Ovary (tissue), 9 donors: ENCODE results near the gene BMP8B. TPM values are rescaled to one million over a fixed set of nuclear protein-coding genes. Genes with fewer than 3 reads are reported as not detected.
A peak's percentile ranks its signal among the peaks of the same experiment; 100 is the strongest.
"Not testable (repeated sequence)": the region's sequence is repeated elsewhere in the genome, so short reads cannot be mapped to it uniquely, and the experiment has no call there.

Experiments
- DNase-seq, 5 donors: peaks; one replicate each; pipeline ENCODE4 v3.0.0-alpha.2; 2019 to 2020
- H3K27ac ChIP-seq, 2 donors: fragments of 200-600 bp; one replicate each; pipeline versions ENCODE4 v1.5.1 to v1.8.0; 2019 to 2022
- H3K27me3 ChIP-seq: fragments of 200-600 bp; one replicate; pipeline ENCODE4 v1.8.0; 2022
- H3K36me3 ChIP-seq: fragments of 200-600 bp; sonication (generic); one replicate; pipeline ENCODE4 v1.5.1; 2019
- H3K4me1 ChIP-seq: one replicate; pipeline ENCODE4 v1.8.1; 2013; ENCODE audit warnings: mild to moderate bottlenecking, moderate library complexity; ENCODE audit not compliant: insufficient read depth
- H3K4me3 ChIP-seq: fragments of 200-600 bp; sonication (generic); one replicate; pipeline ENCODE4 v1.5.1; 2017
- H3K9me3 ChIP-seq, 2 donors: fragments of 200-600 bp in 1 of 2; sonication (generic) in 1 of 2; one replicate each; pipeline versions ENCODE4 v1.5.1 to v1.8.1; 2013 to 2019; ENCODE audit warnings: mild to moderate bottlenecking in 1 of 2, moderate library complexity in 1 of 2
- EP300 ChIP-seq: sonication (generic); formaldehyde crosslinking; IDR thresholded peaks from one replicate; pipeline ENCODE4 v1.6.1; 2017; ENCODE audit warnings: antibody characterized with exemption
- POLR2A ChIP-seq: fragments of 450-650 bp; IDR thresholded peaks from one replicate; pipeline ENCODE4 v1.6.1; 2017; ENCODE audit warnings: antibody characterized with exemption, mild to moderate bottlenecking, moderate library complexity
- WGBS, 3 donors: extraction: QIAGEN DNeasy Blood & Tissue Kit in 1 of 3; methylation state at CpG; one replicate each; pipeline versions ENCODE4 v1.1.5 to v1.1.7; 2013 to 2017; 5-methylcytosine and 5-hydroxymethylcytosine counted together
- intact Hi-C, 4 donors: fragments of 100-400 bp; cut with DNase I; formaldehyde crosslinking; loops; one replicate each; pipeline versions ENCODE4 v1.11.0 to v1.15.1; 2022 to 2023
- polyA plus RNA-seq, 2 donors: library from polyadenylated mRNA; stranded (reverse); fragments of 200-250 nt in 1 of 2; fragments of 350-450 nt in 1 of 2; fragmentation: Illumina TruSeq in 1 of 2; extraction: RNeasy Lipid Tissue Mini Kit (QIAGEN cat#74804) in 1 of 2; gene quantifications; one replicate each; pipeline ENCODE4 v1.2.3, GENCODE V29; 2013 to 2014
- total RNA-seq, 7 donors: library from RNA; depleted of rRNA in 2 of 7; stranded (reverse); fragments of >200 nt in 2 of 7; fragmentation: NEBNext Ultra II Directional in 3 of 7; extraction: Animal tissue kit (Norgen Biotek cat#: 25700) in 3 of 7; gene quantifications; one replicate each; pipeline versions ENCODE4 v1.1.0 to v1.2.4, GENCODE V29; 2016 to 2023
- TF ChIP-seq, protein P1 (sequence below), 3 donors: fragments of 450-650 bp in 2 of 3; fragments of 200-600 bp in 1 of 3; IDR thresholded peaks; one replicate each; pipeline versions ENCODE4 v1.5.1 to v1.8.0; 2016 to 2022; ENCODE audit warnings: antibody characterized with exemption in 3 of 3, mild to moderate bottlenecking in 1 of 3
- donor health status: DM: no; HTN: no; CAD: no; lungs with moderate emphysema.
- donor health status: DM: no; HTN: no; CAD: no.
- donor health status: Bipolar disorder and iron deficiency.
- donor health status: DM: yes; HTN: yes; CAD: no.
- donor health status: DM: no; HTN: no; CAD: no.
- donor health status: DM: yes; HTN: yes; CAD: no.

BMP8B gene
- total and polyA plus RNA-seq, 9 donors, result 0.16 to 1.4 (median 0.38) TPM; not detected in 1

DNA sequence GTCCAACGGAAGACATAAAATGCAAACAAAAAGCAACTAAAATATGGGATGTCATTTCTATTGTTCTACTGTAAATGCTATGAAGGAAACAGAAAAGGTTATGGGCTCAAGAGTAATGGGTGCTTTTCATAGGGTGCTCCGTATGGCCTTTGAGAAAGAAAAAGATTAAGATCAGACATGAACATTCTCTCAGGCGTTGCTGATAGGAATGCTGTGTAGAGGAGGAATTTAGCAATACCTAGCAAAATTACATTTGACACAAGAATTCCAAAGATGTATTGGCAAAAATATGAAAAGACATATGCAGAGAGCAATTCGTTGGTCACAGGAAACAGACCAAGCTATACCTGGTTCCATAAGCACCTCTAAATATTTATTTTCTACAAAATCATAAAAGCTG, 11.8 kb downstream of the BMP8B start:
- Histone ChIP-seq H3K4me3 (no peak overlapping the region), H3K36me3 (no peaks in the 10 kb centered on the region), H3K27ac (no peak overlapping the region), H3K27me3 (no peaks in the 10 kb centered on the region), H3K4me1 (no peaks in the 10 kb centered on the region), H3K9me3 (no peaks in the 10 kb centered on the region)
- no peak for TF ChIP-seq EP300
- TF ChIP-seq POLR2A, result no peak
- TF ChIP-seq, protein P1, sequence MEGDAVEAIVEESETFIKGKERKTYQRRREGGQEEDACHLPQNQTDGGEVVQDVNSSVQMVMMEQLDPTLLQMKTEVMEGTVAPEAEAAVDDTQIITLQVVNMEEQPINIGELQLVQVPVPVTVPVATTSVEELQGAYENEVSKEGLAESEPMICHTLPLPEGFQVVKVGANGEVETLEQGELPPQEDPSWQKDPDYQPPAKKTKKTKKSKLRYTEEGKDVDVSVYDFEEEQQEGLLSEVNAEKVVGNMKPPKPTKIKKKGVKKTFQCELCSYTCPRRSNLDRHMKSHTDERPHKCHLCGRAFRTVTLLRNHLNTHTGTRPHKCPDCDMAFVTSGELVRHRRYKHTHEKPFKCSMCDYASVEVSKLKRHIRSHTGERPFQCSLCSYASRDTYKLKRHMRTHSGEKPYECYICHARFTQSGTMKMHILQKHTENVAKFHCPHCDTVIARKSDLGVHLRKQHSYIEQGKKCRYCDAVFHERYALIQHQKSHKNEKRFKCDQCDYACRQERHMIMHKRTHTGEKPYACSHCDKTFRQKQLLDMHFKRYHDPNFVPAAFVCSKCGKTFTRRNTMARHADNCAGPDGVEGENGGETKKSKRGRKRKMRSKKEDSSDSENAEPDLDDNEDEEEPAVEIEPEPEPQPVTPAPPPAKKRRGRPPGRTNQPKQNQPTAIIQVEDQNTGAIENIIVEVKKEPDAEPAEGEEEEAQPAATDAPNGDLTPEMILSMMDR (IDR thresholded peaks at IDR 0.05), result no peak
- intact Hi-C loops, result no loop called here
- 65 to 70% (median 68%) methylated on average over 4 of the region's 4 CpGs for WGBS, 3 donors
- no peak for DNase-seq

DNA sequence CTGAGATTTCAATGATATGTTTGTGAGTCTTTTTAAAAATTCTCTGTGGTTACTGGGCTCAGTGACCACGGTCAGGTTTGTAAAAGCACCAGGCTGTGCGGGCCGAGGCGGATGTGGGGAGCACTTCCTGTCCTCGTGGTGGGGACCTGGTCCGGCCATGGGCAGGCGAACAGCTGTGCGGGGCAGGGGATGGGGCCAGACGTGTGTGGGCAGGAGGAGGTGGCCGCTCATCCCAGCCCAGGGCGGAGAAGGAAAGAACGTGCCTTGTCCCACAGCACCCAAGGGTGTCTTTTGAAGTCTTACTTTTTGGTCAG, 12.3 kb downstream of the BMP8B start:
- Histone ChIP-seq H3K36me3 (no peaks in the 10 kb centered on the region), H3K4me3 (no peak overlapping the region), H3K27me3 (no peaks in the 10 kb centered on the region), H3K27ac (no peak overlapping the region), H3K4me1 (no peaks in the 10 kb centered on the region), H3K9me3 (no peaks in the 10 kb centered on the region)
- 68 to 77% (median 76%) methylated on average over 12 of the region's 12 CpGs for WGBS, 3 donors
- intact Hi-C loops, result no loop called here
- TF ChIP-seq EP300 (no peak), POLR2A (no peak)
- TF ChIP-seq, protein P1 (IDR thresholded peaks at IDR 0.05), result no peak
- DNase-seq, result no peak

DNA sequence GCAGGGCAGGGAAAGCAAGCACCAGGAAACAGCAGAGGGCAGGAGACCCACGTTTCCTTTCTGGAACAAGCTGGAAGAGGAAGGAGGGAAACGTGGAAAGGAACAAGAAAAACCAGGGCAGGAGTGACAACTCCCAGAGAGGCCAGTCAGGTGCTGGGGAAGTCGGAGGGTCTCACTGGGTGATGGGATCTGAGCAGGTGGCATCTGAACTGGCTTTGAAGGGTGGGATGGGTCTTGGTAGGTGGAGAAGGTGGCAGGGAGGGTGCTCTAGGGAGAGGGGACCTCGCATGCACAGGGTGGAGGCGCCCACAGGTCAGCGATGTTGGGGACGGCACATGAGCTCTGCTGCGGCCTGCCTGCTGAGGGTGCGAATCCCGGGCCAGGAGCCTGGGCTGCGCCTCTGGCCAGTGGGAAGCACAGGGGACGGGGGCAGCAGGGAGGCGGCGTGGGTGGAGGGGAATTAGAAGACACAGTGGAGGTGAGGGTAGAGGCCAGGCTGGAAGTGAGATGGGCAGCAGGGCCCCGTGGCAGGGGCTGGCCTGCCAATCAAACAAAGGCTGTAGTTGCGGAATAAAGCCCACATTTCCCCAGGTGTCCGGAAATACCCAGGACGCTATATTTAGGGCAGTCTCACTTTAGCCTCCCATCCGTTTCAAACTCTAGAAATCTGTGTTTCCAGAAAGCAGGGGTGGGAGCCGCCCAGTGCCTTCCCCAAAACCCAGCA, 12.8 kb downstream of the BMP8B start:
- H3K27me3 ChIP-seq, H3K9me3 ChIP-seq, DNase-seq, H3K36me3 ChIP-seq, H3K27ac ChIP-seq, H3K4me3 ChIP-seq, intact Hi-C loops, H3K4me1 ChIP-seq: not testable (repeated sequence)
- WGBS, 3 donors, result 65 to 86% (median 81%) methylated on average over 8 to 15 of the region's 20 CpGs

DNA sequence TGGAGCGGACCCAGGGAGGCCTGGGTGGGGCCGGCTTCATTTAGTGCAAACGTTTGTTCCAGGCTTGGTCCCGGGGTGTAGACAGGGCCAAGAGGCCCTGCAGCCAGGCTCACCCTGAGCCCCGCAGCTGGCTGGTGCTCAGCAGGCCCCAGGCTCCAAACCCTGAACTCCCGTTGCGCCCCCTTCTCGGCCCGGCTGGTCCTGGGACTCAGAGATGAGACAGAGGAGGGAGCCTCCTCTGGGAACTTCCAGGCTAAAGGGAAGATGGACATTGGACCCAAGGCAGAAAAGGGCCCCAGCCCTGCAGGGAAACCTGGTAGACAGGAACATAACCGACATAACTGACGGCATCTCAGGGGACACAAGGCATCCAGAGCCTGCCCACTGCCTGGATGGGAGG, 13.5 kb downstream of the BMP8B start:
- 78 to 88% (median 80%) methylated on average over 2 to 11 of the region's 11 CpGs for WGBS, 3 donors
- H3K9me3 ChIP-seq, H3K27ac ChIP-seq, H3K4me3 ChIP-seq, H3K27me3 ChIP-seq, DNase-seq, intact Hi-C loops, H3K36me3 ChIP-seq, H3K4me1 ChIP-seq: not testable (repeated sequence)

DNA sequence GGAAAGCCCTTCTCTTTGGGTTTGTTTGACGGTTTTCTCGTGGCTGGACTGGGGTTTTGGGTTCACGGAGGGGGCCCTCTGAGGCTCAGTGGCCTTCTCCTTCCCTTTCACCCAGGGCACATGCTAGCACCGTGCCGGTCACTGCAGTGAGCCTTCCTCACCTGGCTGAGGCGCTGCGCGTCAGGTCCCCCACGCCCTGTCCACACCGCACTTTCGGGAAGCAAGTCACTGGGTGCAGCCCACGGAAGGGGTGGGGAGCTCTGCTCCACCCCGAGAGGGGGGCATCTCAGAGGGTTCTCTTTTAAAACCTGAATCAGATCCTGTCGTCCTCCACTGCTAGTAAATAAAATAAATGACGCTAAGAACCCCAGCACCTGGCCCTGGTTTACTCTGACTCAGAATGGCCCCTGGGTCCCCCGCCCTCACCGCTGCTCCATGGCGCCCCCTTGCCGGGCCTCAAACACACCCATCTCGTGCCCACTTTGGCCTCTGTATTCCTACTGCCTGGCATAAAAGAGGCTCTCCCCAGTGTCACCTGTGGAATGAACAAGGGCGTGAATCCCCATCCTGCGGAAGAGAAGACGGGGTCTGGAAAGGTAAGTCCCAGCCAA, 15.2 kb downstream of the BMP8B start:
- H3K36me3 ChIP-seq, intact Hi-C loops, H3K4me1 ChIP-seq, H3K27ac ChIP-seq, H3K27me3 ChIP-seq, H3K9me3 ChIP-seq, H3K4me3 ChIP-seq, DNase-seq: not testable (repeated sequence)
- WGBS, 3 donors, result 21 to 47% methylated on average over 2 to 3 of the region's 23 CpGs; no CpG with 5 or more reads in 1 of the 3 donors

DNA sequence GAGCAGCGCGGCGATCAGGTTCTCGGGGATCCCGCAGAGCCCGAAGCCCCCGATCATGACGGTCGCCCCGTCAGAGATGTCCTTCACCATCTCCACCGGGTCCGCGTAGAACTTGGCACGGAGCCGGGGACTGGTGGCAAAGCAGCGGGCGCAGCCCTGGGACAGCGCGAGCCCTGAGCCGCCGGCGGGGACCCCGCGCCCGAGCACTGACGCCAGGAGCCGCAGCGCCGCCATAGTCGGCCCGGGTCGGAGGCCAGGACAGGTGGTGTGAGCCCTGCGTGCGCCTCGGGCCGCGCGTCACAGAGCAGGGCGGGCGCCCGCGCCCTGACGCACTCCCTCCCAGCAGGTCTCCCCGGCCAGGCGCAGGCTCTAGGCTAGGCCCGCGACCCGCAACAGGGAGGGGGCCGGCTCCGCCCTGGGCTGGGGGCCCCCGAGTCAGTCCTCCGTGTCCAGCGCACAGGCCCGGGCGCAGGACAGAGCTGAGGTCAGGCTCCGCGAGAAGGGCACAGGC, 17.6 kb downstream of the BMP8B start, which contains the start of gene OXCT2:
Gene OXCT2 (minus strand): TSS at position 327 of the 511 bp plus-strand sequence. CDS start 93 bp downstream, at position 234.
- WGBS, 3 donors, result 2 to 3% methylated on average over 40 to 44 of the region's 57 CpGs; no CpG with 5 or more reads in 1 of the 3 donors
- H3K27ac ChIP-seq, result not testable (repeated sequence)

DNA sequence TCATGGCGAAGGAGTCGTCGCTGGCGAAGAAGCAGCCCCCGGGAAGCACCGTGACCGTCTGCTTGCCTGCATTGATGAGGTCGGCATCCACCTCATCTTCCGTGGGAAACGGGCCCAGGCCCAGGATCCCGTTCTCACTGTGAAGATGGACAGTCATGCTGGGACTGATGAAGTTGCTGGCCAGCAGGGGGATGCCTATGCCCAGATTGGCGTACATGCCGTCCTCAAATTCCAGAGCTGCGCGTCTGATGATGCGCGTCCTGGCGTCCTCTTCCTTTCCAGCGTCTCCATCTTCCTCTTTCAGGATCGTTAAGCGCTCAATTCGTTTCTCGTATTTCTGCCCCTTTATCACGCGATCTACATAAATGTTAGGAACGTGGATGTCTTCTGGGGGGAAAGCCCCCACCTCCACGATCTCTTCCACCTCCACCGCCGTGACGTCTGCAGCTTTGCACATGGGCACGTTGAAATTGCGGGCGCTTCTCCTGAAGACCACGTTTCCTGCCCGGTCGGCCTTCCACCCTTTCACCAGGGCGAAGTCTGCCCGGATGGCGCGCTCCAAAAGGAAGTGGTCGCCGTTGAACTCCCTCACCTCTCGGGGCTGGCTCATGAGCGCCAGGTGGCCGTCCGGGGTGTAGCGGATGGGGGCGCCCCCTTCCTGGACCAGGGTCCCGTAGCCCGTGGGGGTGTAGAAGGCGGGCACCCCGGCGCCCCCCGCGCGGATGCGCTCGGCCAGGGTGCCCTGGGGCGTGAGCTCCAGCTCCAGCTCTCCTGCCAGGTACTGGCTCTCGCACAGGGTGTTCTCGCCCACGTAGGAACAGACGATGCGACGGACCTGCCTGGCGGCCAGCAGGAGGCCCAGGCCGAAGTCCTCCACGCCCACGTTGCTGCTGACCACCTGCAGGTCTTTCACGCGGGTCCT, 18.3 kb downstream of the BMP8B start:
- WGBS, 3 donors, result 2 to 10% (median 10%) methylated on average over 23 to 28 of the region's 71 CpGs
- H3K4me3 ChIP-seq, H3K27ac ChIP-seq, DNase-seq, H3K9me3 ChIP-seq, H3K27me3 ChIP-seq, H3K4me1 ChIP-seq, H3K36me3 ChIP-seq, intact Hi-C loops: not testable (repeated sequence)

More for the DNA sequence above, 17.6 kb downstream of the BMP8B start, which contains the start of gene OXCT2:
- H3K36me3 ChIP-seq, H3K4me3 ChIP-seq, DNase-seq, intact Hi-C loops, H3K27me3 ChIP-seq, H3K4me1 ChIP-seq, H3K9me3 ChIP-seq: not testable (repeated sequence)

DNA sequence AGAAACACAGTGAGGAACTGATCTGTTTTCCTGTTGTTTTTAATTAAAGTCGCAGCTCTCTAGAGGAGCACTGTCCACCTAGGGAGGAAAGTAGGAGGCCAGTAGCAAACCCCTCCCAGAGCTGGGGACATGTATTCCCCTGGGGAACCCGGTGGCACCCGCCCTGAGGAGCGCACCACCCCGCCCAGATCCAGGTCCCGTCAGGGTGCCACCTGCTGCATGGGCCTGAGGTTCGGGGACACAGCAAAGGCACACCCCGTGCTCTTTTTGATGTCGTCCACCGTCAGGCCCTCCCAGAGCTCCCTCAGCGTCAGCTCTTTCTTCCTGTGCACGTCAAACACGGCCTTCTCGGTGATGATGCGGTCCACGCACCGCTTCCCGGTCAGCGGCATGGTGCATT, 19.2 kb downstream of the BMP8B start:
- intact Hi-C loops, H3K27me3 ChIP-seq, H3K4me3 ChIP-seq, DNase-seq, H3K9me3 ChIP-seq, H3K27ac ChIP-seq, H3K4me1 ChIP-seq, H3K36me3 ChIP-seq: not testable (repeated sequence)
- WGBS, 3 donors, result 86 to 92% (median 88%) methylated on average over 12 to 18 of the region's 19 CpGs

DNA sequence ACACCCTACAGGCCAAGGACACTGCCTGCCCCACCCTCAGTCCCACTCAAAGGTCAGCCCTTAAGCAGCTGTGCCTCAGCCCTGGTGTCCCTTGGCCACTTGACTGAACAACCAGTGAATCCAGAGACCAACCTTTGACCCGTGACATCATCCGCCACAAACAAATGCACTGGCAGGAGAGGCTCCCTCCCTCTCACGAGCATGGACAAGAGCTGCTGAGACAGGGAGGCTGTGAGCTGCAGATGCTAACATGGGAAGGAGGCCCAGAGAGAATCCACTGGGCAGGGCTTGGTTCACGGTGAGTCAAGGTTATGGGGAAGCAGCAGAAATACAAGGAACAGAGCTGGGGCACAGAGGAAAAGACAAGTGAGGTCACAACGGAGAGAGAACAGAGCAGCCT, 22.2 kb downstream of the BMP8B start:
- 6 to 45% (median 16%) methylated on average over 1 to 3 of the region's 5 CpGs for WGBS, 3 donors
- H3K36me3 ChIP-seq, H3K27ac ChIP-seq, intact Hi-C loops, H3K4me3 ChIP-seq, H3K4me1 ChIP-seq, H3K9me3 ChIP-seq, H3K27me3 ChIP-seq: not testable (repeated sequence)
- DNase-seq, result peak in 3 of 5 donors; percentile 36 to 65 (median 38)
